ENCODE results near the gene ALKBH4.
"Not testable (repeated sequence)": the region's sequence is repeated elsewhere in the genome, so short reads cannot be mapped to it uniquely, and the experiment has no call there.

Gene ALKBH4

DNA sequence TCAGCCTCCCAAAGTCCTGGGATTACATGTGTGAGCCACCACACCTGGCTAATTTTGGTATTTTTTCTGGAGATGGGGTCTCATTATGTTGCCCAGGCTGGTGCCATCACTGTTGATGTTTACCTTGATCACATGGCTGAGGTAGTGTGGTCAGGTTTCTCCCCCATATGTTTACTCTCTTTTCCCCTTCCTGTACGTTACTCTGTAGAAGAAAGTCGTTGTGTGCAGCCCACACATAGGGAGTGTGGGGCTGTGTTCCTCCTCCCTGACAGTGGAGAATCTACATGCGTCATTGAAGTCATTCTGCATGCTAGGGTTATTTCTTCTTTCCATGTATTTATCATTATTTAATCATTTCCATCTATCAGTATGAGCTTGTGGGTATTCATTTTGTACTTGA is 47.6 kb downstream of the ALKBH4 start:
- 100% methylated on average over 2 of the region's 3 CpGs for WGBS
- H3K4me1 ChIP-seq (ENCODE audit: insufficient read depth, low read length), result no peaks in the 10 kb centered on the region
- no peaks in the 10 kb centered on the region for H3K27me3 ChIP-seq (ENCODE audit: insufficient read depth, low read length)
- peaks cover 73% of the 10 kb centered on the region for H3K36me3 ChIP-seq (ENCODE audit: insufficient read depth, low read length)
- no peak overlapping the region for H3K9ac ChIP-seq (ENCODE audit: low read depth, low read length)
- H3K9me3 ChIP-seq (ENCODE audit: insufficient read depth, low read depth, low read length), result no peaks in the 10 kb centered on the region
- H3K4me3 ChIP-seq (ENCODE audit: low read length), result no peak overlapping the region
- H3K27ac ChIP-seq (ENCODE audit: low read depth, low read length), result no peak overlapping the region

DNA sequence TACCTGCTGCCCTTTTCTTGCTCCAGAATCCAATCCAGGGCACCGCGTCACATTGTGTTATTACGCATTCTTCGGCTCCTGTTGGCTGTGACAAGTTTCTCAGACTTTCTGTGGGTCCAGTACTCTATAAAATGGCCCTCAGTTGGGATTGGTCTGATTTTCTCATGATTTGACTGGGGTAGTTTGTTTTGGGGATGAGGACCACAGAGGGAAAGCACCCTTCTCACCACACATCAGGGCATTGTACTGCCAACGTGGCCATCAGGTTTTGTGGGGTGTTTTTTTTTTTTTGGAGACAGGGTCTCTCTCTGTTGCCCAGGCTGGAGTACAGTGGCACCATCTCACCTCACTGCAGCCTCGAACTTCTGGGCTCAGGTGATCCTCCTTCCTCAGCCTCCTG is 48.3 kb downstream of the ALKBH4 start:
- no peak overlapping the region for H3K4me3 ChIP-seq (ENCODE audit: low read length)
- H3K36me3 ChIP-seq (ENCODE audit: insufficient read depth, low read length), result peaks cover 75% of the 10 kb centered on the region
- 93% methylated on average over 5 of the region's 6 CpGs for WGBS
- no peak overlapping the region for H3K9ac ChIP-seq (ENCODE audit: low read depth, low read length)
- no peaks in the 10 kb centered on the region for H3K27me3 ChIP-seq (ENCODE audit: insufficient read depth, low read length)
- no peaks in the 10 kb centered on the region for H3K9me3 ChIP-seq (ENCODE audit: insufficient read depth, low read depth, low read length)
- H3K4me1 ChIP-seq (ENCODE audit: insufficient read depth, low read length), result no peaks in the 10 kb centered on the region
- no peak overlapping the region for H3K27ac ChIP-seq (ENCODE audit: low read depth, low read length)

DNA sequence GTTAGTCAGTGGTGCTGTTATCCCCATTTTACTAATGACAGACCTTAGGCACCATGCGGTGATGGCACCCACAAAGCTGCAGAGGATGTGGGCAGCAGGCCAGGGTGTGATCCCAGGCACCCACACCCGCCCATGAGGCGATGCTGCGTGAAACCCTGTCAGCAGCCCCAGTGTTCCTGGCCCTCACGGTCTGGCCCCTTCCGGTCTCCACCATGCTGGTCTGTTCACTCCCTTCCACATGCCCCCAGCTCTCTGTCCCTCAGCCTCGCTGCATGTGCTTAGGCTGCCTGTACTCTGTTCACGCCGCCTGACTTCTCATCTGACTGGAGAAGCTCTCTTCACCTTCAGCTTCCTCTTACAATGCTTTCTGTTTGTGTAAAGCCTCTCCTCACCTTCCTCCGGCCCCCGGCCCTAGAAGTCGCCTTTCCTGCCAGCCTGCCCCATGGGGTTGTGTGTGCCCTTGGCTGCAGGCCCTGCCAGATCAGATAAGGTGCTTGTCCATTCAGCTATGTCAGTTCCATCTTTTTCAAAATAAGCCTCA is 48.9 kb downstream of the ALKBH4 start:
- 95% methylated on average over 12 of the region's 12 CpGs for WGBS
- Histone ChIP-seq H3K4me3 (ENCODE audit: low read length) (no peak overlapping the region), H3K27me3 (ENCODE audit: insufficient read depth, low read length) (no peaks in the 10 kb centered on the region), H3K27ac (ENCODE audit: low read depth, low read length) (no peak overlapping the region), H3K9ac (ENCODE audit: low read depth, low read length) (no peak overlapping the region), H3K4me1 (ENCODE audit: insufficient read depth, low read length) (no peaks in the 10 kb centered on the region), H3K36me3 (ENCODE audit: insufficient read depth, low read length) (peaks cover 78% of the 10 kb centered on the region), H3K9me3 (ENCODE audit: insufficient read depth, low read depth, low read length) (no peaks in the 10 kb centered on the region)

DNA sequence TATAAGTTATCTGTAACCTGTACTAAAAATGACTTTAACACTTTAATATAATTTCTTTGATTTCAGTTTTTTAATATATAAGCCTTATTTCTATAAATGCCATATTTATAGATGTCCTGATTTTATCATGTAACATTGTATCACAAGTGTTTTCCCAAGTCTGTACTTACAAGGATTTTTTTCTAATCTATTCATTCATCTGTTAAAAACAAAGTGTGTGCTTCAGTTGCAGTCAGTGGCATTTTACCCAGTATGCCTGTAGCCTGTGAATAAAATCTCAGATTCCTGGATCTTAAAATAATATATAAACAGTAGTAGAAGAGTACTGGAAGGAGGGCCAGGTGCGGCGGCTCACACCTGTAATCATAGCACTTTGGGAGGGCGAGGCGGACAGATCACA is 51.1 kb downstream of the ALKBH4 start:
- no peak overlapping the region for H3K27ac ChIP-seq (ENCODE audit: low read depth, low read length)
- peaks cover 84% of the 10 kb centered on the region for H3K36me3 ChIP-seq (ENCODE audit: insufficient read depth, low read length)
- no peak overlapping the region for H3K4me3 ChIP-seq (ENCODE audit: low read length)
- WGBS, result 100% methylated on average over 4 of the region's 4 CpGs
- no peaks in the 10 kb centered on the region for H3K4me1 ChIP-seq (ENCODE audit: insufficient read depth, low read length)
- no peak overlapping the region for H3K9ac ChIP-seq (ENCODE audit: low read depth, low read length)
- peaks cover 10% of the 10 kb centered on the region for H3K9me3 ChIP-seq (ENCODE audit: insufficient read depth, low read depth, low read length)
- no peaks in the 10 kb centered on the region for H3K27me3 ChIP-seq (ENCODE audit: insufficient read depth, low read length)

DNA sequence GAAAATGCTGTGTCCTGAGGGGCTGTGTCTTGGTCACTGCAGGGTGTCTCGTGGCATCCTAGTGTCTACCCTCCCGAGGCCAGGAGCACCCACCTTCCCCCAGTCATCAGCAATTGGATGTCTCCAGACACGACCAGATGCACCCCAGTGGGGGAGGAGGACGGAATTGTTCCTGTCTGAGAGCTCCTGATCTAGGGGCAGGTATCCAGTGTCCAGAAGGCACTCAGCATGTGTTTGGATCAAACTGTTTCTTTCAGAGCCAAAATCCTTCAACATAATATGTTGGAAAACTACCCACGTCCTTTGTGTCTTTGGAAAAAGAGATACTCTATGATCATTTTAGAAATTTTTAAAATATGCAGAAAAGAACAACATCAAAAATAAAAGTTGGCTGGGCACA is 51.6 kb downstream of the ALKBH4 start:
- WGBS, result 95% methylated on average over 4 of the region's 5 CpGs
- Histone ChIP-seq H3K9me3 (ENCODE audit: insufficient read depth, low read depth, low read length) (peaks cover 10% of the 10 kb centered on the region), H3K4me3 (ENCODE audit: low read length) (no peak overlapping the region), H3K4me1 (ENCODE audit: insufficient read depth, low read length) (no peaks in the 10 kb centered on the region), H3K36me3 (ENCODE audit: insufficient read depth, low read length) (peaks cover 84% of the 10 kb centered on the region), H3K9ac (ENCODE audit: low read depth, low read length) (no peak overlapping the region), H3K27ac (ENCODE audit: low read depth, low read length) (no peak overlapping the region), H3K27me3 (ENCODE audit: insufficient read depth, low read length) (no peaks in the 10 kb centered on the region)

DNA sequence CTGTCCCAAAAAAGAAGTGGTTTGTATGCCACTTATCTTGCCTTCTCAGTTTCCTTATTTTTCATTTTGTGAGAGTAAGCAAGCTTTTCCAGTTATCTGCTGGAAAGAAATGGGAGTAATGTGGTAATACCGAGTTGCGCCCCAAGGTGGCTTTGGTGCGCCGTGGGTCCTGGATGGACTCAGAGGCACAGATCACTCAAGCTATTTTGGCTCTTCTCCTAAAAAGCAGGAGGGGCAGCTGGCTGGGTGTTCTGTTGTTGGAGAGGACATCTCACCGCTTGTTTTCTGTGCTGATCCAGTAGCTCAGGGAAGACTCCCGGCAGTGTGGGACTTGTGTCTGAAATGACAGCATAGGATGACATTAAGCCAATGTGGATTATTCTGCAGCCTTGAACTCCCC is 52.1 kb downstream of the ALKBH4 start:
- 82% methylated on average over 6 of the region's 6 CpGs for WGBS
- Histone ChIP-seq H3K4me1 (ENCODE audit: insufficient read depth, low read length) (no peaks in the 10 kb centered on the region), H3K36me3 (ENCODE audit: insufficient read depth, low read length) (peaks cover 89% of the 10 kb centered on the region), H3K4me3 (ENCODE audit: low read length) (no peak overlapping the region), H3K27ac (ENCODE audit: low read depth, low read length) (no peak overlapping the region), H3K9me3 (ENCODE audit: insufficient read depth, low read depth, low read length) (peaks cover 10% of the 10 kb centered on the region), H3K9ac (ENCODE audit: low read depth, low read length) (no peak overlapping the region), H3K27me3 (ENCODE audit: insufficient read depth, low read length) (no peaks in the 10 kb centered on the region)

DNA sequence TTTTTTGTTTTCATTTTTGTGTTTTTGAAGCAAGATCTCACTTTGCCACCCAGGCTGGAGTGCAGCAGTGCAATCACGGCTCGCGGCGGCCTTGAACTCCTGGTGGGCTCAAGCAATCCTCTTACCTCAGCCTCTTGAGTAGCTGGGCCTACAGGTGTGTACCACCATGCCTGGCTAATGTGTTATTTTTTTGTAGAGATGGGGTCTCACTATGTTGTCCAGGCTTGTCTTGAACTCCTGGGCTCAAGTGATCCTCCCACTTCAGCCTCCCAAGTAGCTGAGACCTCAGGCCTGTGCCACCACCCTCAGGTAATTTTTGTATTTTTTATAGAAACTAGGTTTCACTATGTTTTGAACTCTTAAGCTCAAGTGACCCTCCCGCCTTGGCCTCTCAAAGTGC is 53.7 kb downstream of the ALKBH4 start:
- Histone ChIP-seq H3K4me1 (ENCODE audit: insufficient read depth, low read length) (no peaks in the 10 kb centered on the region), H3K36me3 (ENCODE audit: insufficient read depth, low read length) (peaks cover 94% of the 10 kb centered on the region), H3K9ac (ENCODE audit: low read depth, low read length) (no peak overlapping the region), H3K27me3 (ENCODE audit: insufficient read depth, low read length) (no peaks in the 10 kb centered on the region), H3K9me3 (ENCODE audit: insufficient read depth, low read depth, low read length) (peaks cover 10% of the 10 kb centered on the region), H3K4me3 (ENCODE audit: low read length) (no peak overlapping the region), H3K27ac (ENCODE audit: low read depth, low read length) (no peak overlapping the region)
- 98% methylated on average over 5 of the region's 5 CpGs for WGBS

DNA sequence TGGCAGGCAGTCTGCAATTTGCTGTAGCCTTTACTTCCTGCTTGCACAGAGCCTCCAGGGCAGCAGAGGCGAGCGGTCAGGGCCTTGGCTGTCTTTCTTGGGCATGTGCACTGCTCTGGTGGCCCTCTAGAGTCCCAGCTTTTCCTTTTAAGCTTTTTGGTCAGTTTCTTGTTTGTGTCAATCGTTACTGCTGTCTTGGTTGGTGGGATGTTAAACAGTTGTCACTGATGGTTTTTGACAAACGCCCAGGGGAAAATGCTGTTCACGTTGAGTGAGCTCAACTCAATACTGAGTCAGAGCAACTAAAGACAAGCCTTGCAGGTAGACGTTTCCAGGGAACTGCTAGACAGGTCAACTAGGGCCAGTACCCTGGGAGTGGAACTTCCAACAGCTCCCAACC is 54.5 kb downstream of the ALKBH4 start:
- H3K4me3 ChIP-seq (ENCODE audit: low read length), result no peak overlapping the region
- no peak overlapping the region for H3K9ac ChIP-seq (ENCODE audit: low read depth, low read length)
- no peak overlapping the region for H3K27ac ChIP-seq (ENCODE audit: low read depth, low read length)
- no peaks in the 10 kb centered on the region for H3K27me3 ChIP-seq (ENCODE audit: insufficient read depth, low read length)
- no peaks in the 10 kb centered on the region for H3K4me1 ChIP-seq (ENCODE audit: insufficient read depth, low read length)
- H3K9me3 ChIP-seq (ENCODE audit: insufficient read depth, low read depth, low read length), result peaks cover 10% of the 10 kb centered on the region
- WGBS, result 78% methylated on average over 6 of the region's 6 CpGs
- H3K36me3 ChIP-seq (ENCODE audit: insufficient read depth, low read length), result peaks cover 96% of the 10 kb centered on the region

DNA sequence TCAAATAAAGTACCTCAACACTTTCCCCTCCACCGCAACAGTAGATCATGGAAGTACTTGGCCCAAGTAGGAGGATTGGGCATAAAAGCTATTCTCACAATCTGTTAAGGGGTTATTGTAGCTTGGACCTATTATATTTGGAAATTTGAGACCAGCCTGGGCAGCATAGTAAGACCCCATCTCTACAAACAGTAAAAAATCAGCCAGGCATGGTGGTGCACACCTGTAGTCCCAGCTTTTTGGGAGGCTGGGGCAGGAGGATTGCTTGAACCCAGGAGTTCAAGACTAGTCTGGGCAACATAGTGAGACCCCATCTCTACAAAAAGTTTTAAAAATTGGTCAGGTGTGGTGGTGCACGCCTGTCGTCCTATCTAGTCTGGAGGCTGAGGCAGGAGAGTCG is 55.3 kb downstream of the ALKBH4 start:
- no peak overlapping the region for H3K9ac ChIP-seq (ENCODE audit: low read depth, low read length)
- WGBS, result 99% methylated on average over 3 of the region's 4 CpGs
- H3K4me3 ChIP-seq (ENCODE audit: low read length), result no peak overlapping the region
- H3K36me3 ChIP-seq (ENCODE audit: insufficient read depth, low read length), result peaks cover 93% of the 10 kb centered on the region
- peaks cover 10% of the 10 kb centered on the region for H3K9me3 ChIP-seq (ENCODE audit: insufficient read depth, low read depth, low read length)
- no peaks in the 10 kb centered on the region for H3K27me3 ChIP-seq (ENCODE audit: insufficient read depth, low read length)
- H3K27ac ChIP-seq (ENCODE audit: low read depth, low read length), result no peak overlapping the region
- H3K4me1 ChIP-seq (ENCODE audit: insufficient read depth, low read length), result no peaks in the 10 kb centered on the region

DNA sequence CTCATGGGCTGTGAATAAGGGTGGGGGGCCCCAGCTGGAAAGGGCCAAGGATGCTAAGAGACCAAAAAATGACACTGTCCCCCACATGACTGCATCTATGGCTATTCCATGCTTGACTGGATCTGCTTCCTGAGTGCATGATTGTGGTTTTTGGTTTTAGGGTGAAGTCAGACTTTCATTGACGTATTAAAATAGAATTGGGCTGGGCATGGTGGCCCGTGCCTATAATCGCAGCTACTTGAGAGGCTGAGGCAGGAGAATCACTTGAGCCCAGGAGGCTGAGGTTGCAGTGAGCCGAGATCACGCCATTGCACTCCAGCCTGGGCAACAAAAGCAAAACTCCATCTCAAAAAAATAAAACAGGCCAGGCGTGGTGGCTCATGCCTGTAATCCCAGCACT is 56.1 kb downstream of the ALKBH4 start:
- H3K4me1 ChIP-seq (ENCODE audit: insufficient read depth, low read length); H3K9ac ChIP-seq (ENCODE audit: low read depth, low read length); H3K27me3 ChIP-seq (ENCODE audit: insufficient read depth, low read length); H3K4me3 ChIP-seq (ENCODE audit: low read length); H3K27ac ChIP-seq (ENCODE audit: low read depth, low read length): not testable (repeated sequence)
- peaks cover 91% of the 10 kb centered on the region for H3K36me3 ChIP-seq (ENCODE audit: insufficient read depth, low read length)
- peaks cover 10% of the 10 kb centered on the region for H3K9me3 ChIP-seq (ENCODE audit: insufficient read depth, low read depth, low read length)
- WGBS, result 98% methylated on average over 6 of the region's 6 CpGs

DNA sequence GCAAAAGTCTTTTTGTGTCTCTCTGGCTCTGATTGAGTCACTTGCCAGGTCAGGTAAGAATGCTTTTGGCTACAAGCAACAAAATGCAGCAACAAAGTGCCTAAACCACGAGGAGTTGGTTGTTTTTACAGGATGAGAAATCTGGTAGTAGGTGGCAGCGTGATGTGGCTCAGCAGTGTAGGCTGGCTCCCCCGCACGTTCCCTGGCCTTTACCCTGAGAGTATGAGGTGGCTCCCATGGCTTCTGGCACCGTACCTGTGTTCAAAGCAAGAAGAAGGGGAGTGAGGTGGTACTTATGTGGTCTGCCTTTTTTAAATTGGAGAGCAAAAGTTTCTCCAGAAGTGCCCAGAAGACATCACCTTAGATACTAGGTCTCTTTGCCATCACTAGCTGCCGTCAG is 56.8 kb downstream of the ALKBH4 start:
- H3K36me3 ChIP-seq (ENCODE audit: insufficient read depth, low read length), result peaks cover 91% of the 10 kb centered on the region
- no peaks in the 10 kb centered on the region for H3K27me3 ChIP-seq (ENCODE audit: insufficient read depth, low read length)
- H3K27ac ChIP-seq (ENCODE audit: low read depth, low read length), result no peak overlapping the region
- H3K9me3 ChIP-seq (ENCODE audit: insufficient read depth, low read depth, low read length), result peaks cover 10% of the 10 kb centered on the region
- H3K9ac ChIP-seq (ENCODE audit: low read depth, low read length), result no peak overlapping the region
- WGBS, result 95% methylated on average over 6 of the region's 6 CpGs
- no peaks in the 10 kb centered on the region for H3K4me1 ChIP-seq (ENCODE audit: insufficient read depth, low read length)
- no peak overlapping the region for H3K4me3 ChIP-seq (ENCODE audit: low read length)

All from HUES64 (cell line).